Smooth muscle cell (in vitro differentiated cells): Measurements from ENCODE around the gene MSMP. TPM values are rescaled to one million over a fixed set of nuclear protein-coding genes. Genes with fewer than 3 reads are reported as not detected.

ENCODE experiments used
- DNase-seq: peaks from one replicate; lab custom pipeline; 2025; ENCODE audit not compliant: unreplicated experiment; lab: John Stamatoyannopoulos, UW
- H2AFZ ChIP-seq: fragments of 200-600 bp; sonication (generic); 2 replicates; pipeline ENCODE4 v1.6.0; 2016; ENCODE audit warnings: antibody characterized with exemption, low read depth, mild to moderate bottlenecking
- H3F3A ChIP-seq: fragments of 200-600 bp; sonication (generic); 2 replicates; pipeline ENCODE4 v1.6.0; 2017; ENCODE audit warnings: antibody characterized with exemption, low read depth
- H3K27ac ChIP-seq: fragments of 200-600 bp; sonication (generic); 2 replicates; pipeline ENCODE4 v1.5.1; 2016; ENCODE audit warnings: low read depth, mild to moderate bottlenecking
- H3K27me3 ChIP-seq: fragments of 200-600 bp; sonication (generic); 2 replicates; pipeline ENCODE4 v1.6.1; 2016; ENCODE audit warnings: low read depth, mild to moderate bottlenecking
- H3K36me3 ChIP-seq: fragments of 200-600 bp; sonication (generic); 2 replicates; pipeline ENCODE4 v1.5.1; 2016; ENCODE audit warnings: low read depth
- H3K4me1 ChIP-seq: fragments of 200-600 bp; sonication (generic); 2 replicates; pipeline ENCODE4 v1.5.1; 2016; ENCODE audit warnings: low read depth
- H3K4me2 ChIP-seq: fragments of 200-600 bp; sonication (generic); 2 replicates; pipeline ENCODE4 v1.6.0; 2016; ENCODE audit warnings: mild to moderate bottlenecking
- H3K4me3 ChIP-seq: fragments of 200-600 bp; sonication (generic); 2 replicates; pipeline ENCODE4 v1.5.1; 2016; ENCODE audit warnings: mild to moderate bottlenecking
- H3K79me2 ChIP-seq: fragments of 200-600 bp; sonication (generic); 2 replicates; pipeline ENCODE4 v1.6.0; 2016; ENCODE audit warnings: low read depth, mild to moderate bottlenecking
- H3K9ac ChIP-seq: fragments of 200-600 bp; sonication (generic); 2 replicates; pipeline ENCODE4 v1.6.0; 2016; ENCODE audit warnings: low read depth
- H3K9me3 ChIP-seq: fragments of 200-600 bp; sonication (generic); replicated peaks from 2 replicates; pipeline ENCODE4 v1.5.1; 2016; ENCODE audit warnings: low read depth
- H4K20me1 ChIP-seq: fragments of 200-600 bp; sonication (generic); 2 replicates; pipeline ENCODE4 v1.6.0; 2016; ENCODE audit warnings: low read depth
- WGBS: methylation state at CpG from one replicate; pipeline ENCODE4 v1.1.7; 2016; ENCODE audit warnings: low lambda C conversion rate; 5-methylcytosine and 5-hydroxymethylcytosine counted together
- polyA plus RNA-seq: library from polyadenylated mRNA; unstranded; fragments of >200 nt; fragmentation: Nextera tagmentation; extraction: Ambion mirVana; gene quantifications from 2 replicates; pipeline ENCODE4 v1.2.1, GENCODE V29; 2016
- total RNA-seq: library from RNA; depleted of rRNA; stranded (reverse); fragments of >200 nt; gene quantifications from 2 replicates; pipeline ENCODE4 v1.2.3, GENCODE V29; 2014
- TF ChIP-seq, protein P1 (sequence below): fragments of 200-600 bp; sonication (generic); IDR thresholded peaks from 2 replicates; pipeline ENCODE4 v1.5.1; 2017; ENCODE audit warnings: borderline replicate concordance, mild to moderate bottlenecking, antibody characterized with exemption; ENCODE audit not compliant: insufficient read depth, poor library complexity, severe bottlenecking

MSMP gene
- total and polyA plus RNA-seq, 2 experiments from 2014 or later, result not detected

DNA sequence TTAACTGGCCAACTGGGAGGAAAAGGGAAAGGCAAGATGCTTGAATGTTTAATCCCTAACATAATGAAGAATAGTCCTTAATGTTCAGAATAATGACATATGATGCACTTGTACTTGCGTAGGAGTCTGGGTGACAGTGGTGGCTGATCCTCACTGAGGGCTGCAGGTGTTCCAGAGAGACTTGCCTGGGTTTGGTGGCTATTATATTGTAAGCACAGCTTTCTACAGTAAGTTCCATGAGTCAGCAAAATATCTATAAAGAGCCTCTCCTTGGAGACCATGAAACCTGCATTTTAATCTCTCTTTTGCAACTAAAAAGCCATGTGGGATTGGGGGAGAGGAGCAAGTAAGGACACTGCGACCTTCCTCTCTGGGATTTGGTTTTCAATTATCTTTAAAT is 35.5 kb upstream of the MSMP start:
- Histone ChIP-seq H3K4me2 (no peak overlapping the region), H3K27ac (no peak overlapping the region), H3K9me3 (no peaks in the 10 kb centered on the region), H3K36me3 (no peaks in the 10 kb centered on the region), H4K20me1 (no peaks in the 10 kb centered on the region), H3K27me3 (no peaks in the 10 kb centered on the region), H2AFZ (no peak overlapping the region), H3F3A (no peaks in the 10 kb centered on the region), H3K4me1 (peaks cover 12% of the 10 kb centered on the region), H3K79me2 (no peaks in the 10 kb centered on the region), H3K4me3 (no peak overlapping the region), H3K9ac (no peak overlapping the region)
- 86% methylated on average over 2 of the region's 2 CpGs for WGBS
- TF ChIP-seq, protein P1, sequence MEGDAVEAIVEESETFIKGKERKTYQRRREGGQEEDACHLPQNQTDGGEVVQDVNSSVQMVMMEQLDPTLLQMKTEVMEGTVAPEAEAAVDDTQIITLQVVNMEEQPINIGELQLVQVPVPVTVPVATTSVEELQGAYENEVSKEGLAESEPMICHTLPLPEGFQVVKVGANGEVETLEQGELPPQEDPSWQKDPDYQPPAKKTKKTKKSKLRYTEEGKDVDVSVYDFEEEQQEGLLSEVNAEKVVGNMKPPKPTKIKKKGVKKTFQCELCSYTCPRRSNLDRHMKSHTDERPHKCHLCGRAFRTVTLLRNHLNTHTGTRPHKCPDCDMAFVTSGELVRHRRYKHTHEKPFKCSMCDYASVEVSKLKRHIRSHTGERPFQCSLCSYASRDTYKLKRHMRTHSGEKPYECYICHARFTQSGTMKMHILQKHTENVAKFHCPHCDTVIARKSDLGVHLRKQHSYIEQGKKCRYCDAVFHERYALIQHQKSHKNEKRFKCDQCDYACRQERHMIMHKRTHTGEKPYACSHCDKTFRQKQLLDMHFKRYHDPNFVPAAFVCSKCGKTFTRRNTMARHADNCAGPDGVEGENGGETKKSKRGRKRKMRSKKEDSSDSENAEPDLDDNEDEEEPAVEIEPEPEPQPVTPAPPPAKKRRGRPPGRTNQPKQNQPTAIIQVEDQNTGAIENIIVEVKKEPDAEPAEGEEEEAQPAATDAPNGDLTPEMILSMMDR, result no peak
- DNase-seq, result no peak

DNA sequence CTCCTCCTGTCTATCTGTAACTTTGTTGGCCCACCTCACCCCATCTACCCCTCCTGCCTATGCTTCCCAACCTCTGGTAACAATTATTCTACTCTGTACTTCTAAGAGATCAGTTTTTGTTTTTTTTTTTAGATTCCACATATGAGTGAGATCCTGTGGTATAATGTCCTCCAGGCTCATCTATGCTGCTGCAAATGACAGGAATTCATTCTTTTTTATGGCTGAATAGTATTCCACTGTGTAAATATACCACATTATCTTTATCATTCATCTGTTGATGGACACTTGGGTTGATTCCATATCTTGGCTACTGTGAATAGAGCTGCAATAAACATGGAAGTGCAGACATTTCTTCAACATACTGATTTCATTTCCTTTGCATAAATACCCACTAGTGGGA is 29.3 kb upstream of the MSMP start:
- H3K27ac ChIP-seq, result no peak overlapping the region
- H3K4me3 ChIP-seq, result no peak overlapping the region
- H3K4me1 ChIP-seq, result no peaks in the 10 kb centered on the region
- H3K4me2 ChIP-seq, result no peak overlapping the region
- peaks cover 21% of the 10 kb centered on the region for H3K27me3 ChIP-seq
- DNase-seq, result no peak
- no peak overlapping the region for H3K9ac ChIP-seq
- H2AFZ ChIP-seq, result no peak overlapping the region
- no peaks in the 10 kb centered on the region for H4K20me1 ChIP-seq
- H3K36me3 ChIP-seq, result no peaks in the 10 kb centered on the region
- H3K9me3 ChIP-seq, result no peaks in the 10 kb centered on the region
- TF ChIP-seq, protein P1, result no peak
- H3F3A ChIP-seq, result no peaks in the 10 kb centered on the region
- no peaks in the 10 kb centered on the region for H3K79me2 ChIP-seq

DNA sequence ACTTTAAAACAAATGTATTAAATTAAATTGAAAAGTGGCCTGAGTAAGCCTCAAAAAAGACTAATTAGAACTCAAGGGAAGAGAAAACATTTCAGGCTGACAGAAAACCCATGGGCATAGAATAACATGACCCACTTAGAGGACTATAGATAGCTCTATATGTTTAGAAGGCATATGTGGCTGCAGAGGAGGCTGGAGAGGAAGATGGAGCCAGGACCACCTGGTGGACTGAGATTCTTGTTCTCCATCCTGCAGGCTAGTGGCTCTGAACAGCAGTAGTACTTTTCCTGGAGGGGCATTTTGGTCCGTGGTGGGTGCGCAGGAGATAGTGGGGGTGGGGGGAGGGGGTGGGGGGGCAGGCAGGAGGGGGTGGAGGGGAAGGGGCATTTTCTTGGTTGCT is 27.0 kb upstream of the MSMP start:
- H3K4me1 ChIP-seq, result peaks cover under 1% of the 10 kb centered on the region
- TF ChIP-seq, protein P1, result no peak
- H3K36me3 ChIP-seq, result no peaks in the 10 kb centered on the region
- no peak for DNase-seq
- no peaks in the 10 kb centered on the region for H4K20me1 ChIP-seq
- 80% methylated on average over 1 of the region's 2 CpGs for WGBS
- H3F3A ChIP-seq, result no peaks in the 10 kb centered on the region
- H3K9me3 ChIP-seq, result no peaks in the 10 kb centered on the region
- no peak overlapping the region for H3K27ac ChIP-seq
- H3K79me2 ChIP-seq, result no peaks in the 10 kb centered on the region
- H3K27me3 ChIP-seq, result peaks cover 21% of the 10 kb centered on the region
- no peak overlapping the region for H2AFZ ChIP-seq
- no peak overlapping the region for H3K4me3 ChIP-seq
- no peak overlapping the region for H3K4me2 ChIP-seq
- H3K9ac ChIP-seq, result no peak overlapping the region

DNA sequence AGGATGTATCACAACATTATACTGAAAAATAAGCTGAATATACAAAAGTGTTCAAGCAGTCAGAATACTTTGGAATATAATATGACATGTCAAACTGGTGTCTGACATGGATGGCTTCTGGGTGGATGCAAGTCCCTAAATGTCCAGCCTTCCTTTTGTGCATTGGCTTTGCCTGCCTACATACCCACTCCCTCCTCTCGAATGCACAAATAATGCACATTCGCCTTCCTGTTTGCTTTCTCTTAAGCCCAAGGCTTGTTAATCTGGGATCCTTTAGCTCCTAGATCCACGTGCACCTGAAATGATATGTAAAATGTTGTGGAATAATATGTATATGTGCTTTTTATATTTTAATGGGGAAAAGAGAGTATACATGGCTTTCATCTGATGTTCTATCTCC is 24.4 kb upstream of the MSMP start:
- Histone ChIP-seq H3K4me2 (no peak overlapping the region), H3K4me3 (no peak overlapping the region), H3K4me1 (peaks cover 12% of the 10 kb centered on the region), H3F3A (no peaks in the 10 kb centered on the region), H2AFZ (no peak overlapping the region), H3K9ac (no peak overlapping the region), H3K27me3 (peaks cover 21% of the 10 kb centered on the region), H4K20me1 (no peaks in the 10 kb centered on the region), H3K9me3 (no peaks in the 10 kb centered on the region), H3K79me2 (no peaks in the 10 kb centered on the region), H3K27ac (no peak overlapping the region), H3K36me3 (no peaks in the 10 kb centered on the region)
- WGBS, result 92% methylated on average over 3 of the region's 3 CpGs
- DNase-seq, result no peak
- TF ChIP-seq, protein P1, result no peak
